ENCODE measurements around the gene CLDN18. TPM values are rescaled to one million over a fixed set of nuclear protein-coding genes. Genes with fewer than 3 reads are reported as not detected.

Gene CLDN18
- total and polyA plus RNA-seq, 2 donors from 2014 or later, result not detected

- Histone ChIP-seq H3K9me3 (ENCODE audit: control insufficient read depth in 2 of 3, insufficient read depth in 1 of 3, low read length in 3 of 3) (no peaks in the 10 kb centered on the region), H3K4me3 (ENCODE audit: low read length in 3 of 3) (no peak overlapping the region), H3K9ac (ENCODE audit: low read length in 3 of 3) (no peak overlapping the region), H3K36me3 (ENCODE audit: control insufficient read depth in 2 of 3, insufficient read depth in 3 of 3, low read length in 3 of 3) (peaks cover 0 to 3% (median 0%) of the 10 kb centered on the region in 3 donors), H3K27me3 (ENCODE audit: control insufficient read depth, insufficient read depth, low read length) (no peaks in the 10 kb centered on the region), H3K27ac (ENCODE audit: low read depth in 2 of 2, low read length in 2 of 2) (no peak overlapping the region), H3K4me1 (ENCODE audit: control insufficient read depth in 2 of 3, insufficient read depth in 2 of 3, low read depth in 1 of 3, low read length in 3 of 3) (no peaks in the 10 kb centered on the region)
- FAIRE-seq, result no peak
- TF ChIP-seq CTCF (IDR thresholded peaks at IDR 0.05; ENCODE audit: borderline replicate concordance, extremely low read depth, insufficient read depth), result no peak
- DNase-seq, result no peak
- intact Hi-C loops (cut with DNase I), result no loop called here
Observed at GRCh38 chr3:138012526-138012925, 2.6 kb downstream of the CLDN18 start.

GRCh38 chr3:138016065-138016464 lies 6.1 kb downstream of the CLDN18 start:
- FAIRE-seq (no peak), DNase-seq (no peak)
- Histone ChIP-seq H3K4me1 (ENCODE audit: control insufficient read depth in 2 of 3, insufficient read depth in 2 of 3, low read depth in 1 of 3, low read length in 3 of 3) (no peaks in the 10 kb centered on the region), H3K9ac (ENCODE audit: low read length in 3 of 3) (no peak overlapping the region), H3K27ac (ENCODE audit: low read depth in 2 of 2, low read length in 2 of 2) (no peak overlapping the region), H3K27me3 (ENCODE audit: control insufficient read depth, insufficient read depth, low read length) (no peaks in the 10 kb centered on the region), H3K9me3 (ENCODE audit: control insufficient read depth in 2 of 3, insufficient read depth in 1 of 3, low read length in 3 of 3) (no peaks in the 10 kb centered on the region), H3K4me3 (ENCODE audit: low read length in 3 of 3) (no peak overlapping the region), H3K36me3 (ENCODE audit: control insufficient read depth in 2 of 3, insufficient read depth in 3 of 3, low read length in 3 of 3) (peaks cover 0 to 3% (median 0%) of the 10 kb centered on the region in 3 donors)
- intact Hi-C loops (cut with DNase I), result no loop called here
- no peak for TF ChIP-seq CTCF (IDR thresholded peaks at IDR 0.05; ENCODE audit: borderline replicate concordance, extremely low read depth, insufficient read depth)

- no peak overlapping the region for H3K4me3 ChIP-seq (ENCODE audit: low read length in 3 of 3)
- FAIRE-seq, result no peak
- intact Hi-C loops (cut with DNase I), result no loop called here
- no peak overlapping the region for H3K27ac ChIP-seq (ENCODE audit: low read depth in 2 of 2, low read length in 2 of 2)
- H3K9me3 ChIP-seq (ENCODE audit: control insufficient read depth in 2 of 3, insufficient read depth in 1 of 3, low read length in 3 of 3), result no peaks in the 10 kb centered on the region
- H3K27me3 ChIP-seq (ENCODE audit: control insufficient read depth, insufficient read depth, low read length), result no peaks in the 10 kb centered on the region
- no peak overlapping the region for H3K9ac ChIP-seq (ENCODE audit: low read length in 3 of 3)
- peaks cover 0 to 3% (median 0%) of the 10 kb centered on the region in 3 donors for H3K36me3 ChIP-seq (ENCODE audit: control insufficient read depth in 2 of 3, insufficient read depth in 3 of 3, low read length in 3 of 3)
- H3K4me1 ChIP-seq (ENCODE audit: control insufficient read depth in 2 of 3, insufficient read depth in 2 of 3, low read depth in 1 of 3, low read length in 3 of 3), result no peaks in the 10 kb centered on the region
- no peak for DNase-seq
- no peak for TF ChIP-seq CTCF (IDR thresholded peaks at IDR 0.05; ENCODE audit: borderline replicate concordance, extremely low read depth, insufficient read depth)
Observed at GRCh38 chr3:138019281-138020069, 9.5 kb downstream of the CLDN18 start.

Measured in kidney (tissue), 14 donors.